Fibroblast of pulmonary artery (primary cell): ENCODE results near the gene C6orf120.

ENCODE experiments used
- DNase-seq: peaks from one replicate; pipeline ENCODE4 v3.0.0-alpha.2; 2010; ENCODE audit warnings: low read depth
- H3K4me3 ChIP-seq: replicated peaks from 2 replicates; pipeline ENCODE4 v1.5.1; 2011; ENCODE audit warnings: low read depth, mild to moderate bottlenecking, control low read depth, low read length, moderate library complexity
- CTCF ChIP-seq: IDR thresholded peaks from 2 replicates; pipeline ENCODE4 v1.5.1; 2011; ENCODE audit warnings: mild to moderate bottlenecking, control low read depth, low read length, inconsistent platforms; ENCODE audit errors: missing control alignments

Gene C6orf120

GRCh38 chr6:169701954-169702839 is at the start of gene C6orf120, which contains the start of gene WDR27:
TSS of gene C6orf120 (plus strand) at chr6:169702126. CDS start at chr6:169702460, 334 bp downstream.
TSS of gene WDR27 (minus strand) at chr6:169702029. CDS start at chr6:169689005, 13,024 bp downstream.
- H3K4me3 ChIP-seq = peak within 1 kb of the TSS; percentile 90
- peak; percentile 97 for DNase-seq
- TF ChIP-seq CTCF = no peak

GRCh38 chr6:169652896-169653295 is 49.0 kb upstream of the C6orf120 start:
- no peak for DNase-seq
- no peak overlapping the region for H3K4me3 ChIP-seq
- TF ChIP-seq CTCF = no peak

- no peak for TF ChIP-seq CTCF
- H3K4me3 ChIP-seq = no peak overlapping the region
- DNase-seq = no peak
Observed at GRCh38 chr6:169653691-169654090, 48.2 kb upstream of the C6orf120 start.

GRCh38 chr6:169654598-169655391 is 47.1 kb upstream of the C6orf120 start:
- DNase-seq = peak; percentile 76
- H3K4me3 ChIP-seq = peak overlapping the region; percentile 65
- TF ChIP-seq CTCF = peak; percentile 40

- H3K4me3 ChIP-seq = no peak overlapping the region
- no peak for TF ChIP-seq CTCF
- DNase-seq = no peak
Observed at GRCh38 chr6:169656546-169657283, 45.2 kb upstream of the C6orf120 start.

GRCh38 chr6:169657284-169657610 is 44.7 kb upstream of the C6orf120 start:
- H3K4me3 ChIP-seq = no peak overlapping the region
- no peak for DNase-seq
- no peak for TF ChIP-seq CTCF
